ENCODE measurements around the gene DNER. TPM values are rescaled to one million over a fixed set of nuclear protein-coding genes. Genes with fewer than 3 reads are reported as not detected.
A peak's percentile ranks its signal among the peaks of the same experiment; 100 is the strongest.

Gene DNER
- total RNA-seq, 1 donor from 2014 or later, result 1.8 TPM

DNA sequence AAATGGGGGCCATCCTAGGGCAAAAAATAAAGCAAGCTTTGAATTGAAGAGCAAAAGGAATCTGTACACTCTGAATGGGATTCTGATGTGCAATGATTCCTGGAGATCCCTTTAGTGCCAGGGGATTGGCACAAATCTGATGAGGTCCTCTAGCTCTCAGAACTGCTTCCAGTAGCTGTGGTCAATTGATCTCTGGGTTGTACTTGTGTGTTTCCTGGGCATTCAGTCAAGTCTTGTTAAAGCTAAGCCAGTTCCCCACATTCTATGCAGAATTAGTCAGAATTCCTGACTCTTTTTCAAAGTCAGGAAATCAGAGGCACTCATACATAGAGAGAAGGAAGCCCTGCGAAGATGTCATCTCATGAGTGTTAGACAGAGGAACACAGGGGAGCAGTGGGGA is 161.3 kb downstream of the DNER start:
- FAIRE-seq (peak; percentile 18), DNase-seq (ENCODE audit: low read depth) (no peak)
- H3K4me3 ChIP-seq (ENCODE audit: low read depth, low read length), result no peak overlapping the region
- H3K36me3 ChIP-seq (ENCODE audit: control insufficient read depth, insufficient read depth, low read length), result no peaks in the 10 kb centered on the region
- TF ChIP-seq, protein P1, sequence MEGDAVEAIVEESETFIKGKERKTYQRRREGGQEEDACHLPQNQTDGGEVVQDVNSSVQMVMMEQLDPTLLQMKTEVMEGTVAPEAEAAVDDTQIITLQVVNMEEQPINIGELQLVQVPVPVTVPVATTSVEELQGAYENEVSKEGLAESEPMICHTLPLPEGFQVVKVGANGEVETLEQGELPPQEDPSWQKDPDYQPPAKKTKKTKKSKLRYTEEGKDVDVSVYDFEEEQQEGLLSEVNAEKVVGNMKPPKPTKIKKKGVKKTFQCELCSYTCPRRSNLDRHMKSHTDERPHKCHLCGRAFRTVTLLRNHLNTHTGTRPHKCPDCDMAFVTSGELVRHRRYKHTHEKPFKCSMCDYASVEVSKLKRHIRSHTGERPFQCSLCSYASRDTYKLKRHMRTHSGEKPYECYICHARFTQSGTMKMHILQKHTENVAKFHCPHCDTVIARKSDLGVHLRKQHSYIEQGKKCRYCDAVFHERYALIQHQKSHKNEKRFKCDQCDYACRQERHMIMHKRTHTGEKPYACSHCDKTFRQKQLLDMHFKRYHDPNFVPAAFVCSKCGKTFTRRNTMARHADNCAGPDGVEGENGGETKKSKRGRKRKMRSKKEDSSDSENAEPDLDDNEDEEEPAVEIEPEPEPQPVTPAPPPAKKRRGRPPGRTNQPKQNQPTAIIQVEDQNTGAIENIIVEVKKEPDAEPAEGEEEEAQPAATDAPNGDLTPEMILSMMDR (IDR thresholded peaks at IDR 0.05; ENCODE audit: insufficient read depth, low read length, severe bottlenecking), result no peak
- no peaks in the 10 kb centered on the region for H3K27me3 ChIP-seq (ENCODE audit: control insufficient read depth, insufficient read depth, low read length)

DNA sequence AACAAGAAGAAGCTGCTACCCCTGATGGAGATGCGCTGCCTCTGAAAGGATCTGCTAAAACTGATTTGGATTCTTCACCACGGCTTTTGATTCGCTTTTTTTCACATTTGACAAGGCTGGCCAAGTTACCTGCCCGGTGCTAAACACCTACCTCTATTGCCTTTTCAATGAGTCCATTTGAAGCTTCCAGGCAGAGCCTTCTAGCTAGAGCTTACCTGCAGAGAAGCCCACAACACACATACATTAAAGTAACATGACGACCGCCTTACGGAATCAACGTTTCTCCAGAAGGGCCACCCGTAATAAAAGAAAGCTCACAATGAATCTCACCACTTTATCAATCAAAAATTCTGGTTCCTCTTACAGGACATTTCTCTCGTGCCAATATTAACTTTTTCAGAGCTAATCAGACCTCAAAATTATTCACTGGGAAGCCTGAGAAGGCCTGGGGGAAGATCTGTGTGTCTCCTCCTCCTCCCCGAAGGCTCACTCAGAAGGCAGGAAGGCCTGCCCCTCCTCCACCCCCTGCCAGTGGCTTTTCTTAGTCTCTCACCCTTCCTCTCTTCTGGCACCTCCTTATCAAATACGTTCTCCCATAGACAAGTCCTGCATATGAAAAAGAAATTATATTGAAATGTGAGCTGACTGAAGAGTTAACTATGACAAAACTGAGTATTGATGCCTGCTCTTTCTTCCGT is 171.0 kb downstream of the DNER start:
- Histone ChIP-seq H3K36me3 (ENCODE audit: control insufficient read depth, insufficient read depth, low read length) (no peaks in the 10 kb centered on the region), H3K4me3 (ENCODE audit: low read depth, low read length) (no peak overlapping the region), H3K27me3 (ENCODE audit: control insufficient read depth, insufficient read depth, low read length) (no peaks in the 10 kb centered on the region)
- FAIRE-seq, result no peak
- TF ChIP-seq, protein P1 (IDR thresholded peaks at IDR 0.05; ENCODE audit: insufficient read depth, low read length, severe bottlenecking), result no peak
- no peak for DNase-seq (ENCODE audit: low read depth)

DNA sequence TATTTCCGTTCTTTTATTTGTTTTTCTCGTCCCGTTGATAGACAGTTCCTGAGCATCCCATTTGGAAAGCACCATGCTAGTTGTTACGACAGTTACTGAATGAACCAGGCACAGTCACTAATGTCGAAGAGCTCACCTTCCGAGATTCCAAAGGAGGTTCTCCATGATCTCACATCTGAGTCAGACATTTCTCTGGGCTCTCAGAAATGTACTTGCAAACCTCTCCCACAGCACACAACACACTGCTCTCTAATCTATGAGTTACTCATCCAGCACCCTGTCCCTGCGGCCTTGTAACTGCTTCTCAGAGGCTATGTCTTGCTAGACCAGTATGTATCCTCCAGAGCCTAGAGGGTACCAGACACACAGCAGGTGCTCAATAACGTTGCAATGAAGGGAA is 174.7 kb downstream of the DNER start:
- DNase-seq (ENCODE audit: low read depth) (peak; percentile 44), FAIRE-seq (no peak)
- H3K27me3 ChIP-seq (ENCODE audit: control insufficient read depth, insufficient read depth, low read length), result no peaks in the 10 kb centered on the region
- TF ChIP-seq, protein P1 (IDR thresholded peaks at IDR 0.05; ENCODE audit: insufficient read depth, low read length, severe bottlenecking), result no peak
- H3K36me3 ChIP-seq (ENCODE audit: control insufficient read depth, insufficient read depth, low read length), result no peaks in the 10 kb centered on the region
- H3K4me3 ChIP-seq (ENCODE audit: low read depth, low read length), result no peak overlapping the region

DNA sequence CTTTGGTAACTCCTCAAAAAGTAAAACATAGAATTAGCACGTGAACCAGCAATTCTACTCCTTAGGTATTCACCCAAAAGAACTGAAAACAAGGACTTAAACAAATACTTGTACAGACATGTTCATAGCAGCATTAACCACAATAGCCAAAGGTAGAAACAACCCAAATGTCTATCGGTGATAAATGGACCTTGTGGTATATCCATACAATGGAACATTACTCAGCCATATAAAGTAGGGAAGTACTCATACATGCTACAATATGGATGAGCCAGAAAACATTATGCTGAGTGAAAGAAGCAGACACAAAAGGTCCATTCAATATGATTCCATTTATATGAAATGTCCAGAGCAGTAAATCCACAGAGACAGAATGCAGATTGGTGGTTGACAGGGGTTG is 182.8 kb downstream of the DNER start:
- DNase-seq (ENCODE audit: low read depth), result no peak
- FAIRE-seq, result no peak
- TF ChIP-seq, protein P1 (IDR thresholded peaks at IDR 0.05; ENCODE audit: insufficient read depth, low read length, severe bottlenecking), result no peak

DNA sequence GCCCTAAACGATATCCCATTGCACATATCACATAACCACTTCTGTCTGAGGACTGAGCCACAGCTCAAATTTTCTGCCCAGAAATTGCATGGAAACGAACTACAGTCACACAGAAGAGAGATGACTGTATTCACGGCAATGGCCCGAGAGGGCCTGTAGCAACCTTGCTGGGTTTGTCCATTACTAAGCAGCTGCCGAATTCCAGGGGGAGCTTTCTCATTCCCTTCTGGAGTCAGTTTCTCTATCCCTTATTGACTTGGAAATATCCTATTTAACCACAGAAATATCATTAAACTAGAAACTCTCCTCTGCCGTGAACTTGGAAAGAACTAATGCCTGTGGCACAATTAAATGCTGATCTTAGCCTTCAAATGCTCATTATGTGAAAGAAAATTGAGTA is 183.9 kb downstream of the DNER start:
- TF ChIP-seq, protein P1 (IDR thresholded peaks at IDR 0.05; ENCODE audit: insufficient read depth, low read length, severe bottlenecking), result no peak
- no peak for DNase-seq (ENCODE audit: low read depth)
- Histone ChIP-seq H3K4me3 (ENCODE audit: low read depth, low read length) (no peak overlapping the region), H3K36me3 (ENCODE audit: control insufficient read depth, insufficient read depth, low read length) (no peaks in the 10 kb centered on the region), H3K27me3 (ENCODE audit: control insufficient read depth, insufficient read depth, low read length) (no peaks in the 10 kb centered on the region)
- FAIRE-seq, result no peak

More for the DNA sequence above, 182.8 kb downstream of the DNER start:
- no peaks in the 10 kb centered on the region for H3K36me3 ChIP-seq (ENCODE audit: control insufficient read depth, insufficient read depth, low read length)
- H3K4me3 ChIP-seq (ENCODE audit: low read depth, low read length), result no peak overlapping the region
- no peaks in the 10 kb centered on the region for H3K27me3 ChIP-seq (ENCODE audit: control insufficient read depth, insufficient read depth, low read length)

DNA sequence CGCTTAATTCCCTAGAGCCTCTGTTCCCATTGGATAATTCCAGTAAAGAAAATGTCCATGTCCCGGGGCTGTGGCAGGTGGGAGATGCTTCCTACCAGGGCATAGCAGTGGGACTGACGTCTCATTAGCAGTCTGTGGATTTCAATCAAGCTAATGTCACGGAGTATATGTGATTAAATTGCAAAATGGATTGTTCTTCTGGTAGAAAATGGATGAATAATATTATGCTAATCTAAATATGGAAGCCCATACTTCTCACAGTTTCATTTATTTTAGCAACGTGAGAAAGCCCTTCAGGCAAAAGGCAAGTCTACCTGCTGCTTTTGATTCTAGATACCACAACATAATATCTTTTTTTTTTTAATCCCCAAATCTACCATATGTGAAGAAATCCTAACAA is 185.5 kb downstream of the DNER start:
- no peak for DNase-seq (ENCODE audit: low read depth)
- TF ChIP-seq, protein P1 (IDR thresholded peaks at IDR 0.05; ENCODE audit: insufficient read depth, low read length, severe bottlenecking), result no peak
- FAIRE-seq, result no peak
- Histone ChIP-seq H3K27me3 (ENCODE audit: control insufficient read depth, insufficient read depth, low read length) (no peaks in the 10 kb centered on the region), H3K36me3 (ENCODE audit: control insufficient read depth, insufficient read depth, low read length) (no peaks in the 10 kb centered on the region), H3K4me3 (ENCODE audit: low read depth, low read length) (no peak overlapping the region)

Data from bronchial epithelial cell (primary cell).